SK-N-SH (cell line): ENCODE measurements around the gene MFSD12. TPM values are rescaled to one million over a fixed set of nuclear protein-coding genes. Genes with fewer than 3 reads are reported as not detected.

Experiments
- CTCF ChIA-PET: fragments of 300-600, 350-600 bp; formaldehyde crosslinking; extraction: SDS; loops from one replicate; lab custom pipeline; 2021; lab: Yijun Ruan, JAX
- POLR2A ChIA-PET: fragments of 350-600 bp; sonication (Branson Sonifier 250); formaldehyde crosslinking; extraction: SDS; loops from one replicate; lab custom pipeline; 2020; ENCODE audit warnings: antibody characterized with exemption, inconsistent platforms; lab: Yijun Ruan, JAX
- DNase-seq: peaks from one replicate; pipeline ENCODE4 v3.0.0; 2012
- H2AFZ ChIP-seq: fragments of 200-600 bp; sonication (generic); 2 replicates; pipeline ENCODE4 v1.8.1; 2016; ENCODE audit warnings: antibody characterized with exemption, mild to moderate bottlenecking, low read depth
- H3F3A ChIP-seq: fragments of 200-600 bp; sonication (generic); replicated peaks from 2 replicates; pipeline ENCODE3; 2016; ENCODE audit warnings: antibody characterized with exemption, mild to moderate bottlenecking; ENCODE audit not compliant: insufficient read depth
- H3K27ac ChIP-seq, 2 experiments: fragments of 200-500 bp in 1 of 2; fragments of 200-600 bp in 1 of 2; sonication (Bioruptor generic) in 1 of 2; sonication (generic), shearing (Covaris generic) in 1 of 2; 2 replicates each; pipeline versions ENCODE4 v1.5.1 to v1.6.1; 2014 to 2016; ENCODE audit warnings: low read depth in 2 of 2, inconsistent platforms in 1 of 2, low read length in 1 of 2, mild to moderate bottlenecking in 1 of 2, mixed read lengths in 1 of 2
- H3K27me3 ChIP-seq: fragments of 200-600 bp; sonication (generic), shearing (Covaris generic); 2 replicates; pipeline ENCODE4 v1.6.1; 2016; ENCODE audit warnings: mixed run types; ENCODE audit not compliant: insufficient read depth
- H3K36me3 ChIP-seq, 2 experiments: fragments of 200-500 bp in 1 of 2; fragments of 200-600 bp in 1 of 2; sonication (Bioruptor generic) in 1 of 2; sonication (generic) in 1 of 2; replicated peaks in 1 of 2; 2 replicates each; pipeline versions ENCODE3 to v1.5.1; 2014 to 2016; ENCODE audit warnings: low read length in 1 of 2, mild to moderate bottlenecking in 1 of 2; ENCODE audit not compliant: insufficient read depth in 2 of 2, control insufficient read depth in 1 of 2
- H3K4me1 ChIP-seq, 2 experiments: fragments of 200-500 bp in 1 of 2; fragments of 200-600 bp in 1 of 2; sonication (Bioruptor generic) in 1 of 2; sonication (generic), shearing (Covaris generic) in 1 of 2; 2 replicates each; pipeline versions ENCODE4 v1.5.1 to v1.6.1; 2014 to 2016; ENCODE audit warnings: low read depth in 1 of 2, low read length in 1 of 2, mixed run types in 1 of 2; ENCODE audit not compliant: insufficient read depth in 2 of 2, control insufficient read depth in 1 of 2
- H3K4me2 ChIP-seq: fragments of 200-600 bp; sonication (generic), shearing (Covaris generic); 2 replicates; pipeline ENCODE4 v1.6.1; 2017; ENCODE audit warnings: mixed run types
- H3K4me3 ChIP-seq, 2 experiments: fragments of 200-500 bp in 1 of 2; fragments of 200-600 bp in 1 of 2; sonication (Bioruptor generic) in 1 of 2; sonication (generic), shearing (Covaris generic) in 1 of 2; 2 replicates each; pipeline versions ENCODE4 v1.5.1 to v1.8.1; 2014 to 2016; ENCODE audit warnings: low read depth in 2 of 2, inconsistent platforms in 1 of 2, low read length in 1 of 2, mild to moderate bottlenecking in 1 of 2, mixed read lengths in 1 of 2, moderate library complexity in 1 of 2
- H3K79me2 ChIP-seq: fragments of 200-600 bp; sonication (generic); 2 replicates; pipeline ENCODE4 v1.8.1; 2017; ENCODE audit warnings: mild to moderate bottlenecking; ENCODE audit not compliant: insufficient read depth
- H3K9ac ChIP-seq: fragments of 200-600 bp; sonication (generic); 2 replicates; pipeline ENCODE4 v1.6.1; 2017; ENCODE audit warnings: mixed run types
- H3K9me2 ChIP-seq: fragments of 200-600 bp; sonication (generic); 2 replicates; pipeline ENCODE4 v1.6.1; 2017; ENCODE audit warnings: mixed run types
- H3K9me3 ChIP-seq: fragments of 200-600 bp; sonication (generic); 2 replicates; pipeline ENCODE4 v1.6.1; 2017; ENCODE audit warnings: mixed run types, mild to moderate bottlenecking, moderate library complexity
- H4K20me1 ChIP-seq: fragments of 200-600 bp; sonication (generic); 2 replicates; pipeline ENCODE4 v1.6.1; 2017; ENCODE audit warnings: mild to moderate bottlenecking, mixed run types; ENCODE audit not compliant: insufficient read depth
- ELF1 ChIP-seq: IDR thresholded peaks from 2 replicates; pipeline ENCODE4 v1.4.0; 2012
- EP300 ChIP-seq, 2 experiments: IDR thresholded peaks; 2 replicates each; pipeline versions ENCODE4 v1.4.0 to v1.6.1; 2012; ENCODE audit warnings: borderline replicate concordance in 1 of 2, low read depth in 1 of 2, low read length in 1 of 2
- FOXJ3 ChIP-seq: sonication (generic); formaldehyde crosslinking; IDR thresholded peaks from 2 replicates; pipeline ENCODE4 v1.5.1; 2020; ENCODE audit warnings: mild to moderate bottlenecking, missing genetic modification reagents
- FOXM1 ChIP-seq: IDR thresholded peaks from 2 replicates; pipeline ENCODE4 v1.4.0; 2012; ENCODE audit warnings: low read depth, mild to moderate bottlenecking
- GABPA ChIP-seq: IDR thresholded peaks from 2 replicates; pipeline ENCODE4 v1.4.0; 2012; ENCODE audit warnings: low read depth, mild to moderate bottlenecking
- GATA2 ChIP-seq: sonication (generic); formaldehyde crosslinking; IDR thresholded peaks from 2 replicates; pipeline ENCODE4 v1.5.0; 2020; ENCODE audit warnings: mild to moderate bottlenecking, missing genetic modification reagents
- JUND ChIP-seq: IDR thresholded peaks from 2 replicates; pipeline ENCODE4 v1.4.0; 2012
- MEF2A ChIP-seq: IDR thresholded peaks from 2 replicates; pipeline ENCODE4 v1.4.0; 2012; ENCODE audit warnings: low read depth, borderline replicate concordance
- MXI1 ChIP-seq: IDR thresholded peaks from 2 replicates; pipeline ENCODE4 v1.6.1; 2012; ENCODE audit warnings: mild to moderate bottlenecking, low read depth, low read length, improper control_type of control experiment
- NFIC ChIP-seq: IDR thresholded peaks from 2 replicates; pipeline ENCODE4 v1.4.0; 2012; ENCODE audit warnings: borderline replicate concordance
- POLR2AphosphoS5 ChIP-seq: IDR thresholded peaks from 2 replicates; pipeline ENCODE4 v1.6.1; 2012; ENCODE audit warnings: low read depth, low read length
- RAD21 ChIP-seq: IDR thresholded peaks from 2 replicates; pipeline ENCODE4 v1.6.1; 2012; ENCODE audit warnings: mild to moderate bottlenecking, low read length
- RFX5 ChIP-seq: IDR thresholded peaks from 2 replicates; pipeline ENCODE4 v1.6.1; 2012; ENCODE audit warnings: mild to moderate bottlenecking, improper control_type of control experiment, low read length
- RXRA ChIP-seq: IDR thresholded peaks from 2 replicates; pipeline ENCODE4 v1.4.0; 2012; ENCODE audit warnings: low read depth, mild to moderate bottlenecking, borderline replicate concordance
- TAF1 ChIP-seq: IDR thresholded peaks from 2 replicates; pipeline ENCODE4 v1.6.1; 2012; ENCODE audit warnings: low read depth, mild to moderate bottlenecking, low read length, moderate library complexity, borderline replicate concordance
- TCF12 ChIP-seq: IDR thresholded peaks from 2 replicates; pipeline ENCODE4 v1.4.0; 2012
- TEAD4 ChIP-seq: IDR thresholded peaks from 2 replicates; pipeline ENCODE4 v1.4.0; 2012; ENCODE audit warnings: mild to moderate bottlenecking, borderline replicate concordance; ENCODE audit not compliant: insufficient read depth
- YY1 ChIP-seq: IDR thresholded peaks from 2 replicates; pipeline ENCODE4 v1.4.0; 2012; ENCODE audit warnings: low read depth, mild to moderate bottlenecking
- WGBS: methylation state at CpG from one replicate; pipeline ENCODE4 v1.1.6; 2017; ENCODE audit warnings: low lambda C conversion rate; 5-methylcytosine and 5-hydroxymethylcytosine counted together
- polyA plus RNA-seq, 3 experiments: library from polyadenylated mRNA; depleted of rRNA; stranded (reverse); fragments of >200 nt; gene quantifications; 2 replicates each; pipeline ENCODE4 v1.2.3, GENCODE V29; 2012
- TF ChIP-seq, protein P1 (sequence below): fragments of 200-600 bp; sonication (generic); IDR thresholded peaks from 2 replicates; pipeline ENCODE4 v1.6.1; 2017; ENCODE audit warnings: antibody characterized with exemption, mild to moderate bottlenecking, moderate library complexity
- TF ChIP-seq, protein P2 (sequence below): fragments of 150-350 bp; IDR thresholded peaks from 2 replicates; pipeline ENCODE4 v1.6.1; 2016; ENCODE audit warnings: mild to moderate bottlenecking, low read depth, low read length
- TF ChIP-seq, protein P3 (sequence below): IDR thresholded peaks from 2 replicates; pipeline ENCODE4 v1.6.1; 2012; ENCODE audit warnings: mild to moderate bottlenecking, low read depth, low read length, moderate library complexity

MFSD12 gene
- polyA plus RNA-seq, 1 of the 3 experiments (the other 2 are of a cell fraction): 53.3 TPM

DNA sequence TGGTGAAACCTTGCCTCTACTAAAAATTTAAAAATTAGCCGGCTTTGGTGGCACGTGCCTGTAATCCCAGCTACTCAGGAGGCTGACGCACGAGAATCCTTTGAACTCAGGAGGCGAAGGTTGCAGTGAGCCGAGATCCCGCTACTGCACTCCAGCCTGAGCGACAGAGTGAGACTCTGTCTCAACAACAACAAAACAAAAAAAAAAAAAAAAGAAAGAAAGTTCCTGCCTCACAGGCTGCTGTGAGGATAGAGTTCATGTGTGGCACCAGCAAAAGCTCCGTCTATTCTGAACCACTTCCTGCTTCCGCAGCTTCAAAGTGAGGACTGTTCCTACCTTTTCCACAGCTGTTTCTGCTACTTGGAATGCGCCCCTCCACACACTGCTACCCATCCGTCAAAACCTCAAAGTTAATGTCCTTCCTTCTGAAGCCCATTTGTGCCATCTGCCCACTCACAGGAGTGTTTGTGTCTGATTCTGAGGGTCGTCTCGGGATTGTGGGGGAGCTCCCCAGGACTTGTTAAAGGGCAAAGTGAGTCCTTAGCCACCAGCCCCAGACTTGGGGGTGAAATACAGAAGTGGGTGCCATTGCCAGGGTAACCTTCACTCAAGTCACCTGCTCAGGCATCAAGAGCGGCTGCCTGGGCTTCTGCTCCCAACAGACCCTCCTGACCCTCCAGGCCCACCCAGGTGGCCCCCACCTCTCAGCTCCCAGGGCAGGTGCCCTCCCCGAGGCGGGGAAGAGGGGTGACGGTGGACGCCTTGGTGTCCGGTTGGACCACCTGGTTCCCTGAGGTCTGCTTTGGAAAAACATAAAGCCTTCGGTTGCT, 2.9 kb downstream of the MFSD12 start:
- POLR2A ChIA-PET: no interaction called here
- DNase-seq: peak; percentile 6
- H3K36me3 ChIP-seq: no peaks in the 10 kb centered on the region
- peaks cover 11% of the 10 kb centered on the region; the same call in 1 of the 2 replicates for H4K20me1 ChIP-seq
- no peak overlapping the region for H3K27ac ChIP-seq
- no peak overlapping the region for H3K4me3 ChIP-seq
- H3K4me2 ChIP-seq: no peak overlapping the region
- H3K79me2 ChIP-seq: peaks cover 63% of the 10 kb centered on the region
- H3K27me3 ChIP-seq: no peaks in the 10 kb centered on the region
- 95% methylated on average over 20 of the region's 21 CpGs for WGBS
- CTCF ChIA-PET: interaction anchor here (1.0 to 7.3 kb wide), 2 partner anchors 8 to 31 kb away, joined by 4 to 73 read pairs; partner anchors contain the start of gene GIPC3
- no peak overlapping the region for H2AFZ ChIP-seq
- no peaks in the 10 kb centered on the region for H3F3A ChIP-seq
- H3K4me1 ChIP-seq: peaks cover 3 to 15% of the 10 kb centered on the region in 2 experiments; a peak in 1 of 4 replicates
- H3K9ac ChIP-seq: no peak overlapping the region
- no peaks in the 10 kb centered on the region for H3K9me3 ChIP-seq
- no peak for TF ChIP-seq EP300 (IDR thresholded peaks at IDR 0.05; ENCODE audit: borderline replicate concordance in 1 of 2, low read depth in 1 of 2, low read length in 1 of 2)
- no peak for TF ChIP-seq FOXJ3 (CRISPR knock-in tag)
- TF ChIP-seq GABPA: no peak
- no peak for TF ChIP-seq RFX5
- no peak for TF ChIP-seq TCF12
- TF ChIP-seq ELF1: no peak
- no peak for TF ChIP-seq MEF2A
- no peak for TF ChIP-seq RAD21
- H3K9me2 ChIP-seq: no peaks in the 10 kb centered on the region

DNA sequence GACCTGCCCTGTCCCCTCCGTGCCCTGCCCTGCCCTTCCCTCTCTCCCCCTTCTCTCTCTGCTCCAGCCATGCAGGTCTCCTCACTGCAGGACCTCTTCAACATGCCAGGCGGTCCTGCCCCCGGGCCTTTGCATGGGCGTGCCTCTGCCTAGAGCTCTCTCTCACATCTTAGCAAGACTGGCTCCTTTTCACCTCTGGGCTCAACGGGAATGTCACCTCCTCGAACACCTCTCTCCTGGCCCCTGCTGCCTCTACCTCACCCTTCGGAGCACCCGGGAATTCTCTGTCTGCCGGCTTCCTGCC, 5.6 kb downstream of the MFSD12 start:
- H4K20me1 ChIP-seq: peaks cover 11% of the 10 kb centered on the region; the same call in 1 of the 2 replicates
- H3K36me3 ChIP-seq: peaks cover 0 to 15% of the 10 kb centered on the region in 2 experiments
- H2AFZ ChIP-seq: no peak overlapping the region
- DNase-seq: peak; percentile 8
- H3K79me2 ChIP-seq: peaks cover 57% of the 10 kb centered on the region
- peaks cover 3 to 15% of the 10 kb centered on the region in 2 experiments; a peak in 1 of 4 replicates for H3K4me1 ChIP-seq
- no peak overlapping the region for H3K27ac ChIP-seq
- peaks cover 7% of the 10 kb centered on the region for H3F3A ChIP-seq
- no peaks in the 10 kb centered on the region for H3K9me2 ChIP-seq
- no peaks in the 10 kb centered on the region for H3K9me3 ChIP-seq
- H3K27me3 ChIP-seq: no peaks in the 10 kb centered on the region
- H3K4me3 ChIP-seq: no peak overlapping the region
- ChIA-PET CTCF (no interaction called here), POLR2A (no interaction called here)
- 99% methylated on average over 9 of the region's 9 CpGs for WGBS
- H3K4me2 ChIP-seq: no peak overlapping the region
- no peak overlapping the region for H3K9ac ChIP-seq
- TF ChIP-seq TCF12 (no peak), YY1 (no peak), POLR2AphosphoS5 (no peak), FOXM1 (no peak), TEAD4 (no peak), MXI1 (no peak), NFIC (no peak), TAF1 (no peak), RXRA (no peak), JUND (no peak), EP300 (IDR thresholded peaks at IDR 0.05; ENCODE audit: borderline replicate concordance in 1 of 2, low read depth in 1 of 2, low read length in 1 of 2) (no peak), GATA2 (CRISPR knock-in tag) (no peak)
- TF ChIP-seq, protein P1, sequence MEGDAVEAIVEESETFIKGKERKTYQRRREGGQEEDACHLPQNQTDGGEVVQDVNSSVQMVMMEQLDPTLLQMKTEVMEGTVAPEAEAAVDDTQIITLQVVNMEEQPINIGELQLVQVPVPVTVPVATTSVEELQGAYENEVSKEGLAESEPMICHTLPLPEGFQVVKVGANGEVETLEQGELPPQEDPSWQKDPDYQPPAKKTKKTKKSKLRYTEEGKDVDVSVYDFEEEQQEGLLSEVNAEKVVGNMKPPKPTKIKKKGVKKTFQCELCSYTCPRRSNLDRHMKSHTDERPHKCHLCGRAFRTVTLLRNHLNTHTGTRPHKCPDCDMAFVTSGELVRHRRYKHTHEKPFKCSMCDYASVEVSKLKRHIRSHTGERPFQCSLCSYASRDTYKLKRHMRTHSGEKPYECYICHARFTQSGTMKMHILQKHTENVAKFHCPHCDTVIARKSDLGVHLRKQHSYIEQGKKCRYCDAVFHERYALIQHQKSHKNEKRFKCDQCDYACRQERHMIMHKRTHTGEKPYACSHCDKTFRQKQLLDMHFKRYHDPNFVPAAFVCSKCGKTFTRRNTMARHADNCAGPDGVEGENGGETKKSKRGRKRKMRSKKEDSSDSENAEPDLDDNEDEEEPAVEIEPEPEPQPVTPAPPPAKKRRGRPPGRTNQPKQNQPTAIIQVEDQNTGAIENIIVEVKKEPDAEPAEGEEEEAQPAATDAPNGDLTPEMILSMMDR: no peak
- TF ChIP-seq, protein P2, sequence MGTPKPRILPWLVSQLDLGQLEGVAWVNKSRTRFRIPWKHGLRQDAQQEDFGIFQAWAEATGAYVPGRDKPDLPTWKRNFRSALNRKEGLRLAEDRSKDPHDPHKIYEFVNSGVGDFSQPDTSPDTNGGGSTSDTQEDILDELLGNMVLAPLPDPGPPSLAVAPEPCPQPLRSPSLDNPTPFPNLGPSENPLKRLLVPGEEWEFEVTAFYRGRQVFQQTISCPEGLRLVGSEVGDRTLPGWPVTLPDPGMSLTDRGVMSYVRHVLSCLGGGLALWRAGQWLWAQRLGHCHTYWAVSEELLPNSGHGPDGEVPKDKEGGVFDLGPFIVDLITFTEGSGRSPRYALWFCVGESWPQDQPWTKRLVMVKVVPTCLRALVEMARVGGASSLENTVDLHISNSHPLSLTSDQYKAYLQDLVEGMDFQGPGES: no peak
- TF ChIP-seq, protein P3, sequence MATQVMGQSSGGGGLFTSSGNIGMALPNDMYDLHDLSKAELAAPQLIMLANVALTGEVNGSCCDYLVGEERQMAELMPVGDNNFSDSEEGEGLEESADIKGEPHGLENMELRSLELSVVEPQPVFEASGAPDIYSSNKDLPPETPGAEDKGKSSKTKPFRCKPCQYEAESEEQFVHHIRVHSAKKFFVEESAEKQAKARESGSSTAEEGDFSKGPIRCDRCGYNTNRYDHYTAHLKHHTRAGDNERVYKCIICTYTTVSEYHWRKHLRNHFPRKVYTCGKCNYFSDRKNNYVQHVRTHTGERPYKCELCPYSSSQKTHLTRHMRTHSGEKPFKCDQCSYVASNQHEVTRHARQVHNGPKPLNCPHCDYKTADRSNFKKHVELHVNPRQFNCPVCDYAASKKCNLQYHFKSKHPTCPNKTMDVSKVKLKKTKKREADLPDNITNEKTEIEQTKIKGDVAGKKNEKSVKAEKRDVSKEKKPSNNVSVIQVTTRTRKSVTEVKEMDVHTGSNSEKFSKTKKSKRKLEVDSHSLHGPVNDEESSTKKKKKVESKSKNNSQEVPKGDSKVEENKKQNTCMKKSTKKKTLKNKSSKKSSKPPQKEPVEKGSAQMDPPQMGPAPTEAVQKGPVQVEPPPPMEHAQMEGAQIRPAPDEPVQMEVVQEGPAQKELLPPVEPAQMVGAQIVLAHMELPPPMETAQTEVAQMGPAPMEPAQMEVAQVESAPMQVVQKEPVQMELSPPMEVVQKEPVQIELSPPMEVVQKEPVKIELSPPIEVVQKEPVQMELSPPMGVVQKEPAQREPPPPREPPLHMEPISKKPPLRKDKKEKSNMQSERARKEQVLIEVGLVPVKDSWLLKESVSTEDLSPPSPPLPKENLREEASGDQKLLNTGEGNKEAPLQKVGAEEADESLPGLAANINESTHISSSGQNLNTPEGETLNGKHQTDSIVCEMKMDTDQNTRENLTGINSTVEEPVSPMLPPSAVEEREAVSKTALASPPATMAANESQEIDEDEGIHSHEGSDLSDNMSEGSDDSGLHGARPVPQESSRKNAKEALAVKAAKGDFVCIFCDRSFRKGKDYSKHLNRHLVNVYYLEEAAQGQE: no peak
